ENCODE results near the gene METTL8. TPM values are rescaled to one million over a fixed set of nuclear protein-coding genes. Genes with fewer than 3 reads are reported as not detected.

METTL8 gene
- polyA plus RNA-seq, 3 donors, result 3.3 to 9.8 (median 6.9) TPM

- Histone ChIP-seq H3K27me3 (ENCODE audit: control insufficient read depth in 2 of 2, insufficient read depth in 2 of 2, low read length in 2 of 2) (no peaks in the 10 kb centered on the region), H3K36me3 (replicated peaks in 1 of 2; ENCODE audit: control insufficient read depth in 1 of 2, insufficient read depth in 2 of 2, low read length in 2 of 2) (no peaks in the 10 kb centered on the region), H3K79me2 (ENCODE audit: insufficient read depth, low read length) (no peaks in the 10 kb centered on the region), H3K4me2 (replicated peaks; ENCODE audit: extremely low read depth, low read length, poor library complexity, severe bottlenecking) (no peak overlapping the region), H3K9me3 (replicated peaks in 1 of 2; ENCODE audit: control insufficient read depth in 1 of 2, insufficient read depth in 1 of 2, low read length in 2 of 2) (no peaks in the 10 kb centered on the region), H4K20me1 (ENCODE audit: insufficient read depth, low read length) (no peaks in the 10 kb centered on the region), H3K27ac (ENCODE audit: low read depth in 1 of 2, low read length in 2 of 2) (no peak overlapping the region), H2AFZ (ENCODE audit: insufficient read depth, low read depth, low read length, poor library complexity, severe bottlenecking) (no peak overlapping the region), H3K9ac (ENCODE audit: insufficient read depth, low read length, poor library complexity, severe bottlenecking) (no peak overlapping the region), H3K4me1 (ENCODE audit: control insufficient read depth in 1 of 2, insufficient read depth in 2 of 2, low read length in 2 of 2) (peaks cover 15 to 18% of the 10 kb centered on the region in 2 donors), H3K4me3 (replicated peaks in 1 of 3; ENCODE audit: low read depth in 2 of 3, low read length in 3 of 3) (no peak overlapping the region)
- WGBS (ENCODE audit: insufficient coverage), result 100% methylated on average over 4 of the region's 4 CpGs
- H3K36me3 Mint-ChIP-seq, result peaks cover 0 to 3% of the 10 kb centered on the region in 2 donors
- H3K27me3 Mint-ChIP-seq (ENCODE audit: low read depth in 3 of 3), result peaks cover 0 to 2% (median 0%) of the 10 kb centered on the region in 3 donors
- H3K4me1 Mint-ChIP-seq, result peaks cover 22% of the 10 kb centered on the region
- intact Hi-C loops (cut with micrococcal nuclease), result no loop called here
- no peak overlapping the region for H3K4me3 Mint-ChIP-seq
- no peak for DNase-seq
- TF ChIP-seq CTCF (IDR thresholded peaks at IDR 0.05), result no peak
- H3K9me3 Mint-ChIP-seq, result peaks cover 0 to 3% (median 0%) of the 10 kb centered on the region in 7 donors
- H3K27ac Mint-ChIP-seq, result peak overlapping the region in 2 of 7 donors; percentile 11 to 55
Measured at GRCh38 chr2:171327043-171327496, 106.7 kb downstream of the METTL8 start.

GRCh38 chr2:171325886-171326585, 107.8 kb downstream of the METTL8 start:
- no peak overlapping the region for H3K4me3 ChIP-seq (replicated peaks in 1 of 3; ENCODE audit: low read depth in 2 of 3, low read length in 3 of 3)
- H4K20me1 ChIP-seq (ENCODE audit: insufficient read depth, low read length), result no peaks in the 10 kb centered on the region
- TF ChIP-seq CTCF (IDR thresholded peaks at IDR 0.05), result no peak
- Mint-ChIP-seq H3K9me3 (peaks cover 0 to 1% (median 0%) of the 10 kb centered on the region in 7 donors), H3K4me1 (peaks cover 22% of the 10 kb centered on the region), H3K36me3 (peaks cover 2 to 4% of the 10 kb centered on the region in 2 donors), H3K27ac (peak overlapping the region in 1 of 7 donors; percentile 44), H3K4me3 (no peak overlapping the region), H3K27me3 (ENCODE audit: low read depth in 3 of 3) (peaks cover 0 to 2% (median 0%) of the 10 kb centered on the region in 3 donors)
- DNase-seq, result no peak
- no peaks in the 10 kb centered on the region for H3K79me2 ChIP-seq (ENCODE audit: insufficient read depth, low read length)
- H3K27ac ChIP-seq (ENCODE audit: low read depth in 1 of 2, low read length in 2 of 2), result no peak overlapping the region
- no peak overlapping the region for H3K9ac ChIP-seq (ENCODE audit: insufficient read depth, low read length, poor library complexity, severe bottlenecking)
- H3K27me3 ChIP-seq (ENCODE audit: control insufficient read depth in 2 of 2, insufficient read depth in 2 of 2, low read length in 2 of 2), result no peaks in the 10 kb centered on the region
- peaks cover 15 to 18% of the 10 kb centered on the region in 2 donors for H3K4me1 ChIP-seq (ENCODE audit: control insufficient read depth in 1 of 2, insufficient read depth in 2 of 2, low read length in 2 of 2)
- H3K9me3 ChIP-seq (replicated peaks in 1 of 2; ENCODE audit: control insufficient read depth in 1 of 2, insufficient read depth in 1 of 2, low read length in 2 of 2), result no peaks in the 10 kb centered on the region
- H3K36me3 ChIP-seq (replicated peaks in 1 of 2; ENCODE audit: control insufficient read depth in 1 of 2, insufficient read depth in 2 of 2, low read length in 2 of 2), result no peaks in the 10 kb centered on the region
- WGBS (ENCODE audit: insufficient coverage), result no CpG with 5 or more reads among the region's 4 CpGs
- intact Hi-C loops (cut with micrococcal nuclease), result no loop called here
- no peak overlapping the region for H3K4me2 ChIP-seq (replicated peaks; ENCODE audit: extremely low read depth, low read length, poor library complexity, severe bottlenecking)
- no peak overlapping the region for H2AFZ ChIP-seq (ENCODE audit: insufficient read depth, low read depth, low read length, poor library complexity, severe bottlenecking)

Data from CD14-positive monocyte (primary cell).